WTC11 (cell line): Measurements from ENCODE around the gene DGKH.

Experiments
- CBFB ChIP-seq: sonication (generic); formaldehyde crosslinking; IDR thresholded peaks from 2 replicates; pipeline ENCODE4 v1.8.1; 2022; ENCODE audit warnings: mild to moderate bottlenecking, low read depth, missing genetic modification reagents
- SP1 ChIP-seq: sonication (generic); formaldehyde crosslinking; conservative IDR thresholded peaks from 2 replicates; pipeline ENCODE4 v1.8.1; 2022; ENCODE audit warnings: missing genetic modification reagents

GRCh38 chr13:42229287-42229686 is 180.8 kb downstream of the DGKH start:
- TF ChIP-seq SP1 (no peak), CBFB (CRISPR knock-in tag) (no peak)
